Gastrocnemius medialis (tissue), 4 donors: Measurements from ENCODE around the gene DENND4C.

ENCODE experiments used
- CTCF ChIP-seq, 5 experiments: fragments of 450-650 bp in 3 of 5; fragments of 200-600 bp in 2 of 5; sonication (generic) in 2 of 5; IDR thresholded peaks in 4 of 5; conservative IDR thresholded peaks in 1 of 5; 1 replicate in 4 of 5; 2 replicates in 1 of 5; pipeline ENCODE4 v1.5.1; 2016 to 2019; ENCODE audit warnings: antibody characterized with exemption in 5 of 5, mild to moderate bottlenecking in 3 of 5, moderate library complexity in 3 of 5
- POLR2A ChIP-seq, 2 donors: fragments of 450-650 bp; IDR thresholded peaks; one replicate each; pipeline ENCODE4 v1.6.1; 2017; ENCODE audit warnings: antibody characterized with exemption in 2 of 2, mild to moderate bottlenecking in 2 of 2, moderate library complexity in 2 of 2

GRCh38 chr9:19409401-19410194, 179.1 kb downstream of the DENND4C start:
- peak in 1 of 5 experiments; percentile 3 for TF ChIP-seq CTCF (IDR thresholded peaks at IDR 0.05 in 4 of 5, conservative IDR thresholded peaks at IDR 0.05 in 1 of 5)
- TF ChIP-seq POLR2A (IDR thresholded peaks at IDR 0.05): no peak
